ENCODE results near the gene USP7. TPM values are rescaled to one million over a fixed set of nuclear protein-coding genes. Genes with fewer than 3 reads are reported as not detected.

The USP7 gene
- total RNA-seq, 2 donors from 2014 or later: 114 to 140 TPM

- no peak overlapping the region for H3K4me3 Mint-ChIP-seq
- H3K36me3 Mint-ChIP-seq (ENCODE audit: low read depth): no peaks in the 10 kb centered on the region
- H3K27me3 ChIP-seq (ENCODE audit: control insufficient read depth, insufficient read depth, low read length, poor library complexity, severe bottlenecking): no peaks in the 10 kb centered on the region
- no peak overlapping the region for H3K27ac ChIP-seq (ENCODE audit: low read depth, low read length)
- TF ChIP-seq, protein P1, sequence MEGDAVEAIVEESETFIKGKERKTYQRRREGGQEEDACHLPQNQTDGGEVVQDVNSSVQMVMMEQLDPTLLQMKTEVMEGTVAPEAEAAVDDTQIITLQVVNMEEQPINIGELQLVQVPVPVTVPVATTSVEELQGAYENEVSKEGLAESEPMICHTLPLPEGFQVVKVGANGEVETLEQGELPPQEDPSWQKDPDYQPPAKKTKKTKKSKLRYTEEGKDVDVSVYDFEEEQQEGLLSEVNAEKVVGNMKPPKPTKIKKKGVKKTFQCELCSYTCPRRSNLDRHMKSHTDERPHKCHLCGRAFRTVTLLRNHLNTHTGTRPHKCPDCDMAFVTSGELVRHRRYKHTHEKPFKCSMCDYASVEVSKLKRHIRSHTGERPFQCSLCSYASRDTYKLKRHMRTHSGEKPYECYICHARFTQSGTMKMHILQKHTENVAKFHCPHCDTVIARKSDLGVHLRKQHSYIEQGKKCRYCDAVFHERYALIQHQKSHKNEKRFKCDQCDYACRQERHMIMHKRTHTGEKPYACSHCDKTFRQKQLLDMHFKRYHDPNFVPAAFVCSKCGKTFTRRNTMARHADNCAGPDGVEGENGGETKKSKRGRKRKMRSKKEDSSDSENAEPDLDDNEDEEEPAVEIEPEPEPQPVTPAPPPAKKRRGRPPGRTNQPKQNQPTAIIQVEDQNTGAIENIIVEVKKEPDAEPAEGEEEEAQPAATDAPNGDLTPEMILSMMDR (conservative IDR thresholded peaks at IDR 0.05): no peak
- DNase-seq: peak; percentile 51
- 92 to 96% methylated on average over 1 to 2 of the region's 2 CpGs for WGBS, 2 experiments (ENCODE audit: insufficient coverage in 1 of 2, insufficient read length in 1 of 2)
- peak overlapping the region; percentile 68 for H3K27ac Mint-ChIP-seq
- no peak overlapping the region for H3K9ac ChIP-seq (ENCODE audit: extremely low read depth, low read length, poor library complexity, severe bottlenecking)
- H3K4me1 Mint-ChIP-seq: peaks cover 72% of the 10 kb centered on the region
- no peak overlapping the region for H3K4me3 ChIP-seq (ENCODE audit: low read length)
- peaks cover 18% of the 10 kb centered on the region for H3K4me1 ChIP-seq (ENCODE audit: control insufficient read depth, insufficient read depth, low read length)
- no peaks in the 10 kb centered on the region for H3K27me3 Mint-ChIP-seq (ENCODE audit: insufficient read depth)
- H3K36me3 ChIP-seq (ENCODE audit: control insufficient read depth, insufficient read depth, low read length): no peaks in the 10 kb centered on the region
- H3K9me3 ChIP-seq (ENCODE audit: control insufficient read depth, low read length): no peaks in the 10 kb centered on the region
- H3K9me3 Mint-ChIP-seq: no peaks in the 10 kb centered on the region
These were observed 7.9 kb downstream of the USP7 start for GRCh38 chr16:8955828-8956227.

DNA sequence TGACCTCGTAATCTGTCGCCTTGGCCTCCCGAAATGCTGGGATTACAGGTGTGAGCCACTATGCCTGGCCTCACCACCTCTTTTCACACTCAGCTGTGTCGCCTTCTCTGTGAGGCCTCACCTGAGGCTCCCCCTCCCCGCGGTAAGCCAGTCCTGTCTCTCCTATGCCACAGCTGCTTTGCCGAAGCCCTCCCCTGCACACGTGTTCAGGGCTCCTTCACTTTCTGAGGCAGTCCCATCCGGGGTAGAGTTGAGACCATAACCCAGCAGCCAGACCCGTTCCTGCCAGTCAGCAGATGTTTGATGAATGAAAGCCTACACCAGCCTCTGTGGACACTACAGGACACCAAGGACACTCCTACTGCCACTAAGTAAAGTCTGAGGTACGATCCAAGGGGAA lies 10.6 kb downstream of the USP7 start:
- H3K9me3 ChIP-seq (ENCODE audit: control insufficient read depth, low read length): no peaks in the 10 kb centered on the region
- no peaks in the 10 kb centered on the region for H3K9me3 Mint-ChIP-seq
- no peaks in the 10 kb centered on the region for H3K36me3 Mint-ChIP-seq (ENCODE audit: low read depth)
- H3K27ac Mint-ChIP-seq: peak overlapping the region; percentile 30
- 80 to 89% methylated on average over 7 to 11 of the region's 11 CpGs for WGBS, 2 experiments (ENCODE audit: insufficient coverage in 1 of 2, insufficient read length in 1 of 2)
- no peaks in the 10 kb centered on the region for H3K27me3 ChIP-seq (ENCODE audit: control insufficient read depth, insufficient read depth, low read length, poor library complexity, severe bottlenecking)
- H3K9ac ChIP-seq (ENCODE audit: extremely low read depth, low read length, poor library complexity, severe bottlenecking): no peak overlapping the region
- peaks cover 64% of the 10 kb centered on the region for H3K4me1 Mint-ChIP-seq
- H3K4me3 Mint-ChIP-seq: no peak overlapping the region
- DNase-seq: peak; percentile 53
- H3K27ac ChIP-seq (ENCODE audit: low read depth, low read length): no peak overlapping the region
- H3K4me1 ChIP-seq (ENCODE audit: control insufficient read depth, insufficient read depth, low read length): peaks cover 13% of the 10 kb centered on the region
- TF ChIP-seq, protein P1 (conservative IDR thresholded peaks at IDR 0.05): no peak
- no peaks in the 10 kb centered on the region for H3K36me3 ChIP-seq (ENCODE audit: control insufficient read depth, insufficient read depth, low read length)
- H3K4me3 ChIP-seq (ENCODE audit: low read length): no peak overlapping the region
- no peaks in the 10 kb centered on the region for H3K27me3 Mint-ChIP-seq (ENCODE audit: insufficient read depth)

GRCh38 chr16:8952281-8952751 lies 11.4 kb downstream of the USP7 start:
- Histone ChIP-seq H3K27ac (ENCODE audit: low read depth, low read length) (no peak overlapping the region), H3K4me1 (ENCODE audit: control insufficient read depth, insufficient read depth, low read length) (peaks cover 13% of the 10 kb centered on the region), H3K36me3 (ENCODE audit: control insufficient read depth, insufficient read depth, low read length) (no peaks in the 10 kb centered on the region), H3K4me3 (ENCODE audit: low read length) (no peak overlapping the region), H3K9me3 (ENCODE audit: control insufficient read depth, low read length) (no peaks in the 10 kb centered on the region), H3K9ac (ENCODE audit: extremely low read depth, low read length, poor library complexity, severe bottlenecking) (no peak overlapping the region), H3K27me3 (ENCODE audit: control insufficient read depth, insufficient read depth, low read length, poor library complexity, severe bottlenecking) (no peaks in the 10 kb centered on the region)
- H3K4me1 Mint-ChIP-seq: peaks cover 66% of the 10 kb centered on the region
- H3K9me3 Mint-ChIP-seq: no peaks in the 10 kb centered on the region
- 90 to 96% methylated on average over 4 to 7 of the region's 7 CpGs for WGBS, 2 experiments (ENCODE audit: insufficient coverage in 1 of 2, insufficient read length in 1 of 2)
- peak overlapping the region; percentile 45 for H3K27ac Mint-ChIP-seq
- peak; percentile 49 for DNase-seq
- no peaks in the 10 kb centered on the region for H3K36me3 Mint-ChIP-seq (ENCODE audit: low read depth)
- no peaks in the 10 kb centered on the region for H3K27me3 Mint-ChIP-seq (ENCODE audit: insufficient read depth)
- TF ChIP-seq, protein P1 (conservative IDR thresholded peaks at IDR 0.05): no peak
- H3K4me3 Mint-ChIP-seq: no peak overlapping the region
